IPS-11a (cell line): ENCODE data around the gene SNRNP70.
A peak's percentile ranks its signal among the peaks of the same experiment; 100 is the strongest.

Experiments used
- H3K4me3 ChIP-seq: one replicate; pipeline ENCODE4 v1.5.1; 2013; ENCODE audit warnings: low read depth, low read length, control low read depth

SNRNP70 gene

GRCh38 chr19:49097453-49098288 lies 12.4 kb downstream of the SNRNP70 start:
- no peak overlapping the region for H3K4me3 ChIP-seq

GRCh38 chr19:49098795-49099194 lies 13.5 kb downstream of the SNRNP70 start:
- H3K4me3 ChIP-seq: no peak overlapping the region

GRCh38 chr19:49101160-49101559 lies 15.9 kb downstream of the SNRNP70 start:
- H3K4me3 ChIP-seq: no peak overlapping the region

GRCh38 chr19:49102303-49102702 lies 17.1 kb downstream of the SNRNP70 start:
- H3K4me3 ChIP-seq: no peak overlapping the region

- no peak overlapping the region for H3K4me3 ChIP-seq
These were observed 18.3 kb downstream of the SNRNP70 start for GRCh38 chr19:49103331-49104085.

- no peak overlapping the region for H3K4me3 ChIP-seq
These were observed 19.1 kb downstream of the SNRNP70 start for GRCh38 chr19:49104229-49104864.

GRCh38 chr19:49106648-49107135 lies 21.4 kb downstream of the SNRNP70 start:
- H3K4me3 ChIP-seq: no peak overlapping the region

- no peak overlapping the region for H3K4me3 ChIP-seq
These were observed 22.6 kb downstream of the SNRNP70 start for GRCh38 chr19:49107625-49108459.

GRCh38 chr19:49109051-49109450 lies 23.8 kb downstream of the SNRNP70 start:
- no peak overlapping the region for H3K4me3 ChIP-seq

GRCh38 chr19:49109569-49110233 lies 24.4 kb downstream of the SNRNP70 start:
- no peak overlapping the region for H3K4me3 ChIP-seq

GRCh38 chr19:49110567-49110966 lies 25.3 kb downstream of the SNRNP70 start:
- no peak overlapping the region for H3K4me3 ChIP-seq

- no peak overlapping the region for H3K4me3 ChIP-seq
These were observed 26.2 kb downstream of the SNRNP70 start for GRCh38 chr19:49111218-49111998.

GRCh38 chr19:49113762-49114629 lies 28.7 kb downstream of the SNRNP70 start, which contains the start of gene LIN7B:
LIN7B (plus strand) TSS chr19:49114370; CDS start chr19:49114405, 35 bp downstream.
- peak within 1 kb of the TSS; percentile 58 for H3K4me3 ChIP-seq

GRCh38 chr19:49114630-49115363 lies 29.5 kb downstream of the SNRNP70 start:
- H3K4me3 ChIP-seq: peak overlapping the region; percentile 58

- H3K4me3 ChIP-seq: no peak overlapping the region
These were observed 31.3 kb downstream of the SNRNP70 start for GRCh38 chr19:49116544-49116943.

- H3K4me3 ChIP-seq: peak overlapping the region; percentile 72
These were observed 32.7 kb downstream of the SNRNP70 start for GRCh38 chr19:49117677-49118564.
